Measurements from ENCODE around the gene EPM2AIP1.

EPM2AIP1 gene

GRCh38 chr3:36944641-36945270 is 48.2 kb downstream of the EPM2AIP1 start, which contains the start of gene TRANK1:
Gene TRANK1, minus strand, starts transcription at chr3:36945054. Its CDS starts 245 bp downstream, at chr3:36944809.
- DNase-seq: peak; percentile 86

- DNase-seq: peak; percentile 24
Observed at GRCh38 chr3:36944012-36944640, 48.8 kb downstream of the EPM2AIP1 start.

- DNase-seq: no peak
Observed at GRCh38 chr3:36943601-36944000, 49.3 kb downstream of the EPM2AIP1 start.

GRCh38 chr3:36942638-36943248 is 50.2 kb downstream of the EPM2AIP1 start:
- DNase-seq: no peak

- no peak for DNase-seq
Observed at GRCh38 chr3:36941658-36942057, 51.3 kb downstream of the EPM2AIP1 start.

GRCh38 chr3:36941162-36941561 is 51.8 kb downstream of the EPM2AIP1 start:
- DNase-seq: no peak

GRCh38 chr3:36937492-36937891 is 55.4 kb downstream of the EPM2AIP1 start:
- no peak for DNase-seq

All from CD4-positive, alpha-beta T cell treated with Interleukin-10 for 1 hour (primary cell).